Measurements from ENCODE around the gene SGCD. TPM values are rescaled to one million over a fixed set of nuclear protein-coding genes. Genes with fewer than 3 reads are reported as not detected.

Gene SGCD
- total RNA-seq, 1 experiment from 2014 or later = not detected

GRCh38 chr5:156515121-156515520 is 188.2 kb downstream of the SGCD start:
- ATAC-seq = no peak
- in situ Hi-C loops (cut with HindIII; ENCODE audit: low pct_unique_long_range_greater_than_20kb, low sequenced_read_pairs) = no loop called here
- POLR2A ChIA-PET = no interaction called here

GRCh38 chr5:156515803-156516360 is 188.9 kb downstream of the SGCD start:
- BruUV-seq (replicated peaks) = no TSS peak
- Histone ChIP-seq H3K36me3 (ENCODE audit: control insufficient read depth, insufficient read depth, low read length) (no peaks in the 10 kb centered on the region), H3K4me3 (ENCODE audit: low read depth in 2 of 2, low read length in 2 of 2) (no peak overlapping the region), H3K4me1 (ENCODE audit: control insufficient read depth, insufficient read depth, low read length) (no peaks in the 10 kb centered on the region), H3K27ac (ENCODE audit: low read length) (no peak overlapping the region), H3K27me3 (ENCODE audit: control insufficient read depth, insufficient read depth, low read length) (no peaks in the 10 kb centered on the region), H3K9me3 (ENCODE audit: control insufficient read depth, insufficient read depth, low read depth, low read length) (no peaks in the 10 kb centered on the region)
- DNase-seq (ENCODE audit: low read depth, low spot score) = no peak
- no peak for ATAC-seq
- CTCF ChIA-PET = no interaction called here
- in situ Hi-C loops (cut with HindIII; ENCODE audit: low pct_unique_long_range_greater_than_20kb, low sequenced_read_pairs) = no loop called here
- TF ChIP-seq POLR2AphosphoS5 (IDR thresholded peaks at IDR 0.05; ENCODE audit: low read depth, low read length) (no peak), CTCF (IDR thresholded peaks at IDR 0.05) (no peak), REST (IDR thresholded peaks at IDR 0.05; ENCODE audit: insufficient read depth in 1 of 2, low read depth in 2 of 2, low read length in 1 of 2) (no peak), SIN3A (IDR thresholded peaks at IDR 0.05; ENCODE audit: borderline replicate concordance, insufficient read depth, low read depth, low read length) (no peak), TCF7L2 (IDR thresholded peaks at IDR 0.05; ENCODE audit: low read depth, low read length) (no peak)
- intact Hi-C loops (cut with micrococcal nuclease; ENCODE audit: unreplicated experiment) = no loop called here
- POLR2A ChIA-PET = no interaction called here

More at GRCh38 chr5:156515121-156515520, 188.2 kb downstream of the SGCD start:
- Histone ChIP-seq H3K9me3 (ENCODE audit: control insufficient read depth, insufficient read depth, low read depth, low read length) (no peaks in the 10 kb centered on the region), H3K36me3 (ENCODE audit: control insufficient read depth, insufficient read depth, low read length) (no peaks in the 10 kb centered on the region), H3K4me3 (ENCODE audit: low read depth in 2 of 2, low read length in 2 of 2) (no peak overlapping the region), H3K27ac (ENCODE audit: low read length) (no peak overlapping the region), H3K27me3 (ENCODE audit: control insufficient read depth, insufficient read depth, low read length) (no peaks in the 10 kb centered on the region), H3K4me1 (ENCODE audit: control insufficient read depth, insufficient read depth, low read length) (no peaks in the 10 kb centered on the region)
- CTCF ChIA-PET = no interaction called here
- DNase-seq (ENCODE audit: low read depth, low spot score) = no peak
- intact Hi-C loops (cut with micrococcal nuclease; ENCODE audit: unreplicated experiment) = no loop called here
- no TSS peak for BruUV-seq (replicated peaks)
- TF ChIP-seq POLR2AphosphoS5 (IDR thresholded peaks at IDR 0.05; ENCODE audit: low read depth, low read length) = no peak
- TF ChIP-seq CTCF (IDR thresholded peaks at IDR 0.05) = no peak
- no peak for TF ChIP-seq REST (IDR thresholded peaks at IDR 0.05; ENCODE audit: insufficient read depth in 1 of 2, low read depth in 2 of 2, low read length in 1 of 2)
- no peak for TF ChIP-seq SIN3A (IDR thresholded peaks at IDR 0.05; ENCODE audit: borderline replicate concordance, insufficient read depth, low read depth, low read length)
- no peak for TF ChIP-seq TCF7L2 (IDR thresholded peaks at IDR 0.05; ENCODE audit: low read depth, low read length)

All from Panc1 (cell line).